Trophoblast cell (in vitro differentiated cells and primary cell): ENCODE measurements around the gene HP1BP3.

Source experiments
- DNase-seq, 2 donors: peaks; one replicate each; pipeline ENCODE4 v3.0.0-alpha.2; 2016
- H2AFZ ChIP-seq: 2 replicates; pipeline ENCODE4 v1.6.1; 2013; ENCODE audit warnings: low read length, moderate library complexity, mild to moderate bottlenecking; ENCODE audit not compliant: insufficient read depth, poor library complexity
- H2AK5ac ChIP-seq: 2 replicates; pipeline ENCODE4 v1.6.1; 2013; ENCODE audit warnings: mild to moderate bottlenecking, low read length
- H2BK120ac ChIP-seq: 2 replicates; pipeline ENCODE4 v1.6.1; 2013; ENCODE audit warnings: low read length, mild to moderate bottlenecking, moderate library complexity; ENCODE audit not compliant: insufficient read depth, poor library complexity
- H2BK12ac ChIP-seq: 2 replicates; pipeline ENCODE4 v1.6.1; 2013; ENCODE audit warnings: mild to moderate bottlenecking, low read length, moderate library complexity
- H2BK5ac ChIP-seq: 2 replicates; pipeline ENCODE4 v1.6.1; 2013; ENCODE audit warnings: low read length, low read depth, moderate library complexity, mild to moderate bottlenecking; ENCODE audit not compliant: poor library complexity
- H3K14ac ChIP-seq: 2 replicates; pipeline ENCODE4 v1.6.1; 2013; ENCODE audit warnings: mild to moderate bottlenecking, low read length
- H3K18ac ChIP-seq: 2 replicates; pipeline ENCODE4 v1.6.1; 2013; ENCODE audit warnings: mild to moderate bottlenecking, low read length
- H3K23ac ChIP-seq: 2 replicates; pipeline ENCODE4 v1.6.1; 2013; ENCODE audit warnings: low read length
- H3K27ac ChIP-seq: 2 replicates; pipeline ENCODE4 v1.5.1; 2013; ENCODE audit warnings: low read depth, mild to moderate bottlenecking, inconsistent platforms, low read length, moderate library complexity
- H3K27me3 ChIP-seq: 2 replicates; pipeline ENCODE4 v1.6.1; 2013; ENCODE audit warnings: inconsistent platforms, mild to moderate bottlenecking, low read length, moderate library complexity; ENCODE audit not compliant: insufficient read depth
- H3K36me3 ChIP-seq, 2 experiments: 1 replicate in 1 of 2; 2 replicates in 1 of 2; pipeline ENCODE4 v1.6.1; 2013; ENCODE audit warnings: low read length in 2 of 2, mild to moderate bottlenecking in 2 of 2, moderate library complexity in 1 of 2; ENCODE audit not compliant: insufficient read depth in 2 of 2, control insufficient read depth in 1 of 2
- H3K4ac ChIP-seq: 2 replicates; pipeline ENCODE4 v1.6.1; 2013; ENCODE audit warnings: low read depth, mild to moderate bottlenecking, low read length, moderate library complexity
- H3K4me1 ChIP-seq, 2 experiments: 1 replicate in 1 of 2; 2 replicates in 1 of 2; pipeline ENCODE4 v1.6.1; 2013; ENCODE audit warnings: low read length in 2 of 2, mild to moderate bottlenecking in 2 of 2, moderate library complexity in 1 of 2; ENCODE audit not compliant: insufficient read depth in 2 of 2, control insufficient read depth in 1 of 2
- H3K4me2 ChIP-seq: 2 replicates; pipeline ENCODE4 v1.6.1; 2013; ENCODE audit warnings: inconsistent platforms, mild to moderate bottlenecking, low read length, moderate library complexity
- H3K4me3 ChIP-seq: 2 replicates; pipeline ENCODE4 v1.5.1; 2013; ENCODE audit warnings: mild to moderate bottlenecking, low read depth, low read length, inconsistent platforms
- H3K79me1 ChIP-seq: one replicate; pipeline ENCODE4 v1.6.1; 2013; ENCODE audit warnings: low read length
- H3K79me2 ChIP-seq: 2 replicates; pipeline ENCODE4 v1.6.1; 2013; ENCODE audit warnings: low read length, mild to moderate bottlenecking; ENCODE audit not compliant: control insufficient read depth, insufficient read depth, poor library complexity
- H3K9ac ChIP-seq: 2 replicates; pipeline ENCODE4 v1.6.1; 2013; ENCODE audit warnings: mild to moderate bottlenecking, low read length
- H3K9me3 ChIP-seq: 2 replicates; pipeline ENCODE4 v1.6.1; 2013; ENCODE audit warnings: low read depth, mild to moderate bottlenecking, control low read depth, inconsistent platforms, low read length; ENCODE audit not compliant: insufficient read depth
- H4K12ac ChIP-seq: 2 replicates; pipeline ENCODE4 v1.6.1; 2013; ENCODE audit warnings: low read depth, mild to moderate bottlenecking, low read length, moderate library complexity
- H4K8ac ChIP-seq: 2 replicates; pipeline ENCODE4 v1.6.1; 2013; ENCODE audit warnings: low read depth, mild to moderate bottlenecking, low read length, moderate library complexity
- H4K91ac ChIP-seq: one replicate; pipeline ENCODE4 v1.6.1; 2013; ENCODE audit warnings: low read depth, mild to moderate bottlenecking, low read length, moderate library complexity
- WGBS: extraction: QIAGEN DNeasy Blood & Tissue Kit; methylation state at CpG from one replicate; pipeline ENCODE4 v1.1.7; 2013; ENCODE audit warnings: missing lambda C conversion rate; ENCODE audit not compliant: insufficient read length, insufficient coverage; ENCODE audit errors: extremely low coverage; 5-methylcytosine and 5-hydroxymethylcytosine counted together

Gene HP1BP3

DNA sequence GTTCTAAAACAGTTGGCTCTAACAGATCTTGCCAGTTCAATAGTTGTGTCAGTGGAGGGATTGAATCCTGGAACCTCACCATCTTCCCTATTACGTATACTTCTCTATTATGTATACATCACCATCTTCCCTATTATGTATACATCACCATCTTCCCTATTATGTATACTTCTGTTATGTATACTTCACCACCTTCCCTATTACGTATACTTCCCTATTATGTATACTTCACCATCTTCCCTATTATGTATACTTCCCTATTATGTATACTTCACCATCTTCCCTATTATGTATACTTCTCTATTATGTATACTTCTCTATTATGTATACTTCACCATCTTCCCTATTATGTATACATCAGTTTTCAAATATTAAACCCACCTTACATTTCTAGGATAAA lies 34.4 kb upstream of the HP1BP3 start:
- no peak overlapping the region for H4K8ac ChIP-seq
- no peak overlapping the region for H3K14ac ChIP-seq
- no peak overlapping the region for H3K18ac ChIP-seq
- H3K79me2 ChIP-seq, result no peaks in the 10 kb centered on the region
- no peak overlapping the region for H4K12ac ChIP-seq
- no peak for DNase-seq
- H3K9ac ChIP-seq, result no peak overlapping the region
- H3K36me3 ChIP-seq, result peaks cover 6% of the 10 kb centered on the region in 2 experiments
- H3K4ac ChIP-seq, result no peak overlapping the region
- H2AK5ac ChIP-seq, result no peak overlapping the region
- H2BK5ac ChIP-seq, result no peak overlapping the region
- WGBS, result no CpG with 5 or more reads among the region's 2 CpGs
- H3K4me2 ChIP-seq, result no peak overlapping the region
- no peak overlapping the region for H3K23ac ChIP-seq
- no peak overlapping the region for H3K27ac ChIP-seq
- H3K27me3 ChIP-seq, result no peaks in the 10 kb centered on the region
- no peaks in the 10 kb centered on the region for H3K79me1 ChIP-seq
- H3K4me3 ChIP-seq, result no peak overlapping the region
- no peaks in the 10 kb centered on the region for H3K9me3 ChIP-seq
- no peak overlapping the region for H4K91ac ChIP-seq
- no peak overlapping the region for H2BK120ac ChIP-seq
- H2AFZ ChIP-seq, result no peak overlapping the region
- no peak overlapping the region for H2BK12ac ChIP-seq
- no peaks in the 10 kb centered on the region for H3K4me1 ChIP-seq

DNA sequence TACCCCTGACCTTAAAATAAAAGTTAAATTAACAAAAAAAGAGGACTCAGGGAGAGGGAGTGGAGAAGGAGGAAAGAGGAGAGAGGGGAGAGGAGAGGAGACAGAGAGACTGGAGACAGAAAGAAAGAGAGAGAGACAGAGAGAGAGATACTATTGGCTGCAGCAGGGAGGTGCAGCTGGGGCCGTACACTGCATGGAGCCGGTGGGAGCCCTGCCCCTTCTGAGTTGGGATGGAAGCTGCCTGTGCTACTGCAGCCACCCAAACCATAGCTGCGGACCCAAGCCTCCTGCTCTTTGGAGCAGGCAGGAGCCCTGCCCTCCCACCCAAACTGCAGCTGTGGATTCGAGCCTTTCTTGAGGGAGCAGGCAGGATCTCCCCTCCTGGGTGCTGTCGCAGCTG lies 32.7 kb upstream of the HP1BP3 start:
- H3K4me2 ChIP-seq, result no peak overlapping the region
- H3K4me1 ChIP-seq, result no peaks in the 10 kb centered on the region
- H3K27me3 ChIP-seq, result no peaks in the 10 kb centered on the region
- no peaks in the 10 kb centered on the region for H3K79me1 ChIP-seq
- H4K12ac ChIP-seq, result no peak overlapping the region
- H2AFZ ChIP-seq, result no peak overlapping the region
- no peak overlapping the region for H3K4me3 ChIP-seq
- WGBS, result no CpG with 5 or more reads among the region's 5 CpGs
- H2BK120ac ChIP-seq, result no peak overlapping the region
- H3K9ac ChIP-seq, result no peak overlapping the region
- H4K91ac ChIP-seq, result no peak overlapping the region
- H3K4ac ChIP-seq, result no peak overlapping the region
- H2BK12ac ChIP-seq, result no peak overlapping the region
- peaks cover 6% of the 10 kb centered on the region in 2 experiments for H3K36me3 ChIP-seq
- no peak overlapping the region for H2AK5ac ChIP-seq
- H3K79me2 ChIP-seq, result no peaks in the 10 kb centered on the region
- H3K14ac ChIP-seq, result no peak overlapping the region
- no peak for DNase-seq
- no peak overlapping the region for H2BK5ac ChIP-seq
- no peak overlapping the region for H3K27ac ChIP-seq
- H4K8ac ChIP-seq, result no peak overlapping the region
- no peak overlapping the region for H3K18ac ChIP-seq
- no peak overlapping the region for H3K23ac ChIP-seq
- H3K9me3 ChIP-seq, result no peaks in the 10 kb centered on the region

DNA sequence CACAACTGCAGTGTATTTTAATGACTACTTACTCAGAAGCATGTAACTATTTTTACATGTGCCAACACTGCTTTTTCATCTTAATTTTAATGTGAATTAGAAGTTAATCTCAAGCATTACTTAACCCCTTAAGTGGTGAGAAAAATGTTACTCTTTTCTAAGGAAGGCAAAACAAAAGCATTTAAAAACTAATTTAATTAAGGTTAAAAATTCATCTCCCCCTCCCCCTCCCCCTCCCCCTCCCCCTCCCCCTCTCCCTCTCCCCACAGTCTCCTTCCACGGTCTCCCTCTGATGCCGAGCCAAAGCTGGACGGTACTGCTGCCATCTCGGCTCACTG lies 27.4 kb upstream of the HP1BP3 start:
- no peak overlapping the region for H4K12ac ChIP-seq
- no peaks in the 10 kb centered on the region for H3K79me2 ChIP-seq
- H2BK12ac ChIP-seq, result no peak overlapping the region
- no peak overlapping the region for H3K18ac ChIP-seq
- H3K4me3 ChIP-seq, result no peak overlapping the region
- H3K27me3 ChIP-seq, result no peaks in the 10 kb centered on the region
- no peaks in the 10 kb centered on the region for H3K79me1 ChIP-seq
- no peak overlapping the region for H2BK5ac ChIP-seq
- H3K9me3 ChIP-seq, result no peaks in the 10 kb centered on the region
- H3K23ac ChIP-seq, result no peak overlapping the region
- no peak overlapping the region for H2AK5ac ChIP-seq
- H3K4ac ChIP-seq, result no peak overlapping the region
- no peak overlapping the region for H4K8ac ChIP-seq
- DNase-seq, result no peak
- H2BK120ac ChIP-seq, result no peak overlapping the region
- no peak overlapping the region for H3K4me2 ChIP-seq
- no peak overlapping the region for H4K91ac ChIP-seq
- H3K4me1 ChIP-seq, result no peaks in the 10 kb centered on the region
- H3K27ac ChIP-seq, result no peak overlapping the region
- no peak overlapping the region for H2AFZ ChIP-seq
- H3K9ac ChIP-seq, result no peak overlapping the region
- peaks cover 9 to 11% of the 10 kb centered on the region in 2 experiments for H3K36me3 ChIP-seq
- no peak overlapping the region for H3K14ac ChIP-seq
- no CpG with 5 or more reads among the region's 4 CpGs for WGBS

DNA sequence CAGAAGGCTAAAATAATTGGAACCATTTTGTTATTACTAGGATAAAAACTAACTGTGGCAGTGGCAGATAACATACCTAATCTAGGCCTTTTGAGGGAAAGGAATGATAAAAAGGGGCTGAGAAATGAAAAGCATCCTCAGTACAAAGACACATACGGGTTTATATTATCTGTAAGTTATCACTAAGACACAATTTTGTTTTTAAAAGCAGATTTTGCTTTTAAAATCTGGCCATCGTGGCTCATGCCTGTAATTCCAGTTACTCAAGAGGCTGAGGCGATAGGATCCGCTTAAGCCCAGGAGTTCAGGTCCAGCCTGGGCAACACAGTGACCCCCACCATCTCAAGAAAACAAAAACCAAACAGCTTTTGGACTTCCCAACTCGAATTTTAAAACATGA lies 24.8 kb upstream of the HP1BP3 start:
- Histone ChIP-seq H3K4ac (no peak overlapping the region), H3K4me1 (no peaks in the 10 kb centered on the region), H3K9me3 (no peaks in the 10 kb centered on the region), H3K18ac (no peak overlapping the region), H2BK12ac (no peak overlapping the region), H3K14ac (no peak overlapping the region), H2BK120ac (no peak overlapping the region), H3K4me2 (no peak overlapping the region), H3K79me1 (no peaks in the 10 kb centered on the region), H3K23ac (no peak overlapping the region), H3K36me3 (peaks cover 4 to 9% of the 10 kb centered on the region in 2 experiments), H3K9ac (no peak overlapping the region), H3K27ac (no peak overlapping the region), H3K27me3 (no peaks in the 10 kb centered on the region), H3K79me2 (no peaks in the 10 kb centered on the region), H4K8ac (no peak overlapping the region), H2BK5ac (no peak overlapping the region), H4K12ac (no peak overlapping the region), H4K91ac (no peak overlapping the region), H2AFZ (no peak overlapping the region), H3K4me3 (no peak overlapping the region), H2AK5ac (no peak overlapping the region)
- WGBS, result no CpG with 5 or more reads among the region's 5 CpGs
- DNase-seq, result peak; percentile 46 to 89
